Inferior parietal cortex (tissue), 1 donor: Measurements from ENCODE around the gene LYPD6B.
"Not testable (repeated sequence)": the region's sequence is repeated elsewhere in the genome, so short reads cannot be mapped to it uniquely, and the experiment has no call there.

Source experiments
- DNase-seq: peaks from one replicate; pipeline ENCODE4 v3.0.0-alpha.2; 2016; ENCODE audit errors: extremely low spot score

LYPD6B gene

DNA sequence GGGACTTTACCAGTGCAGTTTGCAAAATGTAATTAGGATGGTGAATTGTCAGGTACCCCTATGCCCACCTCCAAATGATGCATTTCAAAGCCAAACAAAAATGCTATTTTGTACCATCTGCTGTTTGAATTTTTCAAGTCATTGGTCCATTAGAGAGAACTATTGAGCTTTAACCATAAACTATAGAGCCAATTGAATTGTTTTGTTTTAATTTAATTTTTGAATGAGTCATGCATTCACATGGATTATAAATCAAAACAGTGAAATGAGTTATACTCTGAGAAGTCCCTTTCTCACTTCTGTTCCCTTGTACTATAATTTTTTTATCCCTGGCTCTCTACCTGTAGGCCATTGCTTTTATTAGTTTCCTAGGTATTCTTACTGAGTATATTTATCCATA lies 151.3 kb downstream of the LYPD6B start:
- DNase-seq, result no peak

DNA sequence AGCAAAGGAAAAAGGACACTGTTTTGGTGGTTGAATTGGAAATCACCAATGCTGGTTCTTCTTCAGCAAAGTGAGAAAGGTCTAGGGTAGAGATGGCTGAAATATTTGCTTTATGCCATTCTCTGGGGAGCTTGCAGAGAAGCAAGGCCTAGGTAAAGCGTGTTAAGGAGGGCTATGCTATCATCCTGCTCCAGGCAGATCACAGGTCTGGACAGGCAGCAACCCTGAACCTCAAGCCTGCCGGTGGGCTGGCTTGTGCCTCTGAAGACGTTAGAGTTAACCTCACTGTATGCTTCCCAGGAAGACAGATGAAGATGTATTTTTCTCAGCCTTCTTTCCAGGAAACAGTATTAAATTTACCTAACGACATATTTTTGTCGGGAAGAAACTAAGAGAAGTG lies 153.4 kb downstream of the LYPD6B start:
- no peak for DNase-seq

GRCh38 chr2:149192427-149192826 lies 153.9 kb downstream of the LYPD6B start:
- no peak for DNase-seq

GRCh38 chr2:149200109-149200520 lies 161.6 kb downstream of the LYPD6B start:
- DNase-seq, result no peak

DNA sequence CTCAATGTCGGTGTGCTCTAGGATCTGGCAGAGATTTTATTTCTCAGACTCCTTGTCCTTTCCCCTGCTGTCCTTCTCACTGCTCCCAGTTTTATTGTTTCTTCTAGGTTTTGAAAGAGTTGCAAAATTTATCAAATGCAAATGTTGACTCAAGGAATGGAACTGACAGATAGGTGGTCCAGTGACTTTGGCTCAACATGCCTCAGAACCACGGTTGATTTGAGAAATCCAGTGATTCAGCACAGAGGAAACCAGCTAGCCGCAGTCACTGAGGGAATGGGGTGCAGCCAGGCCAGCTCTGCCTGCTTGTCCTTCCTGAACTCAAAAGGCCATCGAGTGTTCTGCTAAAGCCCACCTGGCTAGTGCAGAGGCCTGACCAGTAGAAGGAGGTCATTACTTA lies 166.2 kb downstream of the LYPD6B start:
- no peak for DNase-seq

DNA sequence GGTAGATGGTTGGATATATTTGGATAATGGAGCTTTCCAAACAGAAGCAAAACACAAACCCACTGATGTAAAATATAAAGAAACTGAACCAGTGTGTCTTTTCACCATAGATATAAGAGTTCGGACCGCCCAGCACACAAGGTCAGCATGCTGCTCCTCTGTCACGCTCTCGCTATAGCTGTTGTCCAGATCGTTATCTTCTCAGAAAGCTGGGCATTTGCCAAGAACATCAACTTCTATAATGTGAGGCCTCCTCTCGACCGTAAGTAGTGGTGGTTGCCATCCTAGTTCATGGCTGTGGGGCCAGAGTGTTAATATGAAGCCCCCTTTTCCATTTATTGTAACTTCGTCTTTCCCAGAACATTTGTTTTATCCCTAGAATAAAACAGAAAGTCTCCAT lies 166.6 kb downstream of the LYPD6B start:
- DNase-seq, result no peak

DNA sequence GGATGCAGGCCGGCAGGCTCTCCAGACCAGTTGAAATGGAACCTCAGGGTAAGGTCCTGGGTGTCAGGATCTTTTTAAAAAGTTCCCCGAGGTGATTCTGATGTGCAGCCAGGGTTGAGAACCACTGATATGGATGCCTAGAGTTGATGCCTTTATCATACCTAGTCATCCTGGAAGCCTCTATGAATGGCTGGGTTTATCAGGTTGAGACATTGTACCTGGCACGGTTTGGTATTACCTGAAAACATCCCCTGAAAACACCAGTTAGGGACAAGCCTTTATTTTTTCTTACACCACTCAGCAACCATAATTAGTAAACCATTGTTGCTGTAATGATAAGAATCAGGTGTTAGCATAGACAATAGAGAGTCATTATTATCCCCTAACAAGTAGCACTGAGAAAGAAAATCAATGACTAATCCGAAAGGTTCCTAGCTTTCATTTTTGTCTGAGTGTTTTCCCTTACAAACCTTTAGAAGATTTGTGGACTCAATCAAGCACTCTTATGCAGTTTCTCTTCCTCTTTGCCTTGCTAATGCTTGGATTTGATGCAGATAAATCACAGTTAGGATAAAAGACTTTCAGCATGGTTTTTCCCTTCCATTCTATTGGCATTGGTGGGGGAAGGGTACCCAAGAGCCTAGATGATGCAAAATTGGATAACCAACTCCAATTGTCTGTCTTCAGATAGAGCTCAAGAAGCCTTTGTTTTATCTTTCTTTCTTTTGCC lies 175.4 kb downstream of the LYPD6B start:
- DNase-seq, result no peak

DNA sequence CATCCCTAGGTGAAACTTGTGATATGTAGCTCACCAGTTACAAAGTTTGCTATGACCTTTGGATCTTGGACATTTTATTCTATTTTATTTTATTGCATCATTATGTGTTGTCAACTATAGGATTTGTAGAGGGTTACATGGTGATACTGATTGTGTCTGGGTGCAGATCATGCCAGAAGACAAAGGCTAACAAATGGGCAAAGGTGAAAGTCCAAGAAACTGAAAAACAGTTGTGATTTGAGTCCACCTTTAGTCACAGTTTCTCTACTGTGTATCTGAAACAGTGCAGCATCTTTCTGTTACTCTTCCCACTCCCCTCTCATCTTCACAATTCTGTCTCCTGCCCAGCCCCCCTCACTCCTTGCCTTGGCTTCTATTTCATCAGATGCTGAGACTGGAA lies 180.0 kb downstream of the LYPD6B start:
- no peak for DNase-seq

GRCh38 chr2:149219856-149220255 lies 181.4 kb downstream of the LYPD6B start:
- peak; percentile 7 for DNase-seq

- no peak for DNase-seq
These were observed 182.5 kb downstream of the LYPD6B start for GRCh38 chr2:149221002-149221401.

DNA sequence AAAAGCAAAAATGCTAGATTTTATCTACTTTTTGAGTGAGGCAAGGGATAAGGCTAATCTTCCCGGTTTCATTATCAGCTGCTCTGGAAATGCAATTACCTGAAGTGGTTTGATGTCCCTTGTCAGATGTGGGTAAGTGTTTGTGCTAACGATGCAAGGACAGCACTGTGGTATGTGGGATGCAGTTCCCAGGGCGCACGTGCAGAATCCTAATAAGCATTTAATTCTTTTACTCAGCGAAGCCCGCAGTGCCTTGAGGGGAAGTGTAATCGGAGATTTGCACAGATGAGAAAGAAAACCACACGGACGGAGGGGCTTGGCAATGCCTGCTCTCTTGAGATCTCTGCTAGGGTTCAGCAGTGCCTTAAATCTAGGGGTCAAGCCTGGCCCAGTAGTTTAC lies 183.4 kb downstream of the LYPD6B start:
- no peak for DNase-seq

GRCh38 chr2:149223472-149224095 lies 185.1 kb downstream of the LYPD6B start:
- no peak for DNase-seq

DNA sequence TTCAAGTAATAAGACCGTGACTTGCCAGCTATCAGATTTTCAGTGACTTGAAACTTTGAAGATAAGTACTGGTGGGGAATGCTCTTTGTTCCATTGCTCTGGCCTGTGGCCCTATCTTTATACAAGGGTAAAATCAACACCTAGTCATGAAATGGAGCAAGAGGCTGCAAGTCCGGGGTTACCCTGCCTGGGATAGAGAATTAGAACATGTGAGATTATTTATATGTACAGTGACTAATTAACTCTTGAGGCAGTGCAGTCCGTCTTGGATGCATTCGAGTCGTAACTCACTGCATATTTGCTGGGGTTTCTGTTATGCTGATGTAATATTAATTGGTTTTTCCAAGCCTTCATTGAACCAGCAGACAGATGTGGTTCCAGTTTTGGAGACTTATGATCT lies 186.0 kb downstream of the LYPD6B start:
- no peak for DNase-seq

DNA sequence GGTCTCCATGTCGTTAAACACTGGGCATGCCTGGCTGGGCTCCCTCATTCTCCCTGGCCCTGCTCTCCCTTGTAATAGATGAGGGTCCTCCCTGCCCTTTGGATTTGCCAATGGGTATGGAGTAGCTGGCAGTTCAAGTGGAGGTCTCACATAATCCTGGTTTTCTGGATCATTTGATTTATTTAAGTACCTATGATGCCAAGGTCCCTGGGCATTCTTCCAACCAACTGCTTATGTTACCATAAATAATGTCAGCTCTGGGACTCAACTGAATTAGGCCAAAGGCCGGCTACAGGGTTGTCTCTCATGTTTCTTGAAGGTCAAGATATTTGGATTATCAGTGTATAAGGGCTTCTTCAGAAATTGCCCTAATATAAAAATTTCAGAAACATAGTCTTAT lies 186.9 kb downstream of the LYPD6B start:
- DNase-seq, result no peak

DNA sequence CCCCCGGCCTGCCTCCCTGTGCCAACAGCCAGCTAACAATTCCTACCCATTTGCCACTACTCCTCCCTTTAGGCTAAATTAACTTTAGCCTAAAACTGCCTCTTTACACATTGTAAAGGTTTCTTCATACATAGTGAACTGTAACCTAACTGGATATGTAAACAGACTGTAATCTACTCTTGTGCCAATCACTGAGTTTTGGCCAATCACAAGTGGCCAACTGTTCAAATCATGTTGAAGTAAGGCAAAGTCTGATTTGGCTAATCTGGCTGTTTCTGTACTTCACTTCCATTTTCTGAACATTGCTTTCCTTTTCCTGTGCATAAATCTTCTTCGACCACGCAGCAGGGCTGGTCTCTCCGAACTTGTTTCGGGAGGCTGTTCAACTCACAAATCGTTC lies 188.3 kb downstream of the LYPD6B start:
- DNase-seq, result no peak

GRCh38 chr2:149235816-149236375 lies 197.4 kb downstream of the LYPD6B start:
- DNase-seq, result no peak

DNA sequence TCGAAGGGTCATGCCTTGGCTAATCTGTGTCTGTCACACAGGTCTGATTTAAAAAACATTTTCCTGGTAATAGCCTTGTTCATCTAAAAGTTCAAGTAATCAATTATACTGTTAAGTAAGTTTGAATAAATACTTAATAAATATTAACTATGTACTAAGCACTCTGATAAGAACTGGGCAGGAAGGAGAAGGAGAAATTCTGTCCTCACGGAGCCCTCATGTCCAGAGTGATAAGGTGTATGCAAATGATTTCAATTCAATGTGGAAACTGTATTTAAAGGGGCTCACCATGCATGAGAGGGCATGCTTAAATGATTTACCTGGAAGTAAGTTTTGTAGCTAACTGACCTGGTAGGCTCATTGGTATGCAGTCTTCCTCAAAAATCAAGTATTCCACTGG lies 197.9 kb downstream of the LYPD6B start:
- DNase-seq, result no peak

GRCh38 chr2:149246186-149246585 lies 207.7 kb downstream of the LYPD6B start:
- DNase-seq, result no peak

- not testable (repeated sequence) for DNase-seq
These were observed 212.9 kb downstream of the LYPD6B start for GRCh38 chr2:149251436-149251835.

- not testable (repeated sequence) for DNase-seq
These were observed 218.4 kb downstream of the LYPD6B start for GRCh38 chr2:149256877-149257276.

DNA sequence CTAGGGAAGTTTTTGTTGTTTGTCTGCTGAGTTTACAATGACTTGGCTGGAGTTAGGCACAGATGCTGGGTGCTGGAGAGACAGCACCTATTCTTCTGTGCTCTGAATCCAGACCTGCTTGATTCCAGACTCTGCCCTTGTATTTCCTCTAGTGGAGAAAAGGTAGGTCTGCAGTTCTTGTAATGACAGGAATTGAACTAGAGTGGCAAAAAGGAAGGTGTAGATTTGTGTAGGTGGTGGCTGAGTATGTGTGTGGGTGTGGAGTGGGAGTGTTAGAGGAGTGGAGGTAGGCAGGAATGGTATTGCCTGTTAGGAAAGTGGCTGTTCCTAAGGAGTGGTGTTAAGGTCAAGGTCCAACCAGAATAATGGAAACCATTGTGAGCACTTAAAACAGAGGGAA lies 220.0 kb downstream of the LYPD6B start:
- DNase-seq, result no peak

- no peak for DNase-seq
These were observed 220.6 kb downstream of the LYPD6B start for GRCh38 chr2:149259136-149259535.

GRCh38 chr2:149261692-149262091 lies 223.2 kb downstream of the LYPD6B start:
- DNase-seq, result no peak
